H54 (cell line): Measurements from ENCODE around the gene PTGES2.

Experiments
- DNase-seq: peaks from one replicate; pipeline ENCODE4 v3.0.0; 2011; ENCODE audit warnings: low spot score, mixed read lengths; ENCODE audit not compliant: insufficient read length
- FAIRE-seq: peaks from 3 replicates; lab custom pipeline; 2011; peaks lifted over from hg19 to GRCh38; lab: Jason Lieb, UNC
- POLR2A ChIP-seq: IDR thresholded peaks from 2 replicates; pipeline ENCODE4 v1.6.1; 2011; ENCODE audit warnings: low read depth, mild to moderate bottlenecking, low read length

PTGES2 gene

DNA sequence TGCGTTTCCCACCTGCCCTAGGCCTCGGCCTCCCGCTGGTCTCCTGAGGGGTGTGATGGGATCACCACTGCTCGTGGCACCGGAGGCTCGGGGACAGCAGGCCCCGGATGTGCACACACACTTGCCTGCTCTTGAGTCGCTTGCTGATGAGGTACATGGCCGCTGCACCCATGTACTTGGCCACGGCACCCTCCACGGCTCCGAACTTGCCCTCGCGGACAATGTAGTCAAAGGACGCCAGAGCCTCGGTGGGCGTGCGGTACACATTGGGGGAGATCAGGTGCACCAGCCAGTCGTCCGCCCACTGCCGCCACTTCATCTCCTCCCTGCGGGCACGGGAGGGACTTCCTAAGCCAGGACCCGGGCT is 4.7 kb downstream of the PTGES2 start:
- FAIRE-seq (no peak), DNase-seq (no peak)
- TF ChIP-seq POLR2A: no peak

DNA sequence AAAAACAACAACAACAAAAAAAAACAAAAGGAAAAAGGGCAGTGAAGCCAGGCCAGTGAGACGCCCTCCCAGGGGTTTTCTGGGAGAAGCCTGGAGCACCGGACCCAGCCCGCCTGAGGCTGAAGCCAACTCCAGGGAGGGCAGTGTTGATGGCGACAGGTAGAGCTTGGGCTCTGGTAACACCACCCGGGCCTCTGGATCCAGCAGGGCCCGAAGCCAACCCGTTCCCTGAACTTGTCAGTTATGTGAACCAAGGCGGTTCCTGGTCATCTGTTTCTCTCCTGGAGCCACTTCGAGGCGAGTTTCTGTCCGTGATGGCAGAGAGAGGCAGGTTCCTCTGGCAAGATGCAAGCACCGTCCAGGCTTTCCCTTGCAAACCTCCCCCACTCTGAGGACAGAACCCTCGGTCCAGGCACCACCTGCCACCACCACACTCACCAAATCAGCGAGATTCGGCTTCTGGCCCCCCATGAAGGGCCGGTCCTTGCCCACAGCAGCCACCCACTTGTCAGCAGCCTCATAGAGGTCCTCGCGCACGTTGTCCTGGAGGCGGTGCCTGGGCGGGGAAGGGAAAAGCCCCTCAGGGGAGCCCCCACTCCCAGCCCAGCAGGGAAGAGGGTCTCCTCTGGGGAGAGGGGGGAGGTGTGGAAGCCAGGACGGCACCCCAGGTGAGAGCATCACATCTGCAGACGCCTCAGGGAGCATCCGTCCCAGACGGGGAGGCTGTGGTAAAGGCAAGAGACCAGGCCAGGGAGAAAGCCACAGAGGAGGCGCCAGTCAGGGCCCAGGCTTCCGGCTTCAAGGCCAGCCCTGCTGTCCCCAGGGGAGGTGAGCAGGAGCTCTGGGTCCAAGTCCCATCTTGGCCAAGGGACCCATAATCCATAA is 5.4 kb downstream of the PTGES2 start:
- TF ChIP-seq POLR2A: no peak

DNA sequence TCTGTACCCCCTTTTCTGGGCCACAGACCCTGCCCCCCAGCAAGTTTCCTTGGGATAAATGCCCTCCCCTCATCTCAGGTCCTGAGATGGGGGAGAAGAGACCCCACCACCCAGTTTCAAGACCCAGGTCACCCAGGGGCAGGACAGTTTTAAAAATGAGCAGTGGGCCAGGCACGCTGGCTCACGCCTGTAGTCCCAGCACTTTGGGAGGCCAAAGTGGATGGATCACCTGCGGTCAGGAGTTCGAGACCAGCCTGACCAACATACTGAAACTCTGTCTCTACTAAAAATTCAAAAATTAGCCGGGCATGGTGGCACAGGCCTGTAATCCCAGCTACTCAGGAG is 6.1 kb downstream of the PTGES2 start:
- FAIRE-seq: no peak
- no peak for DNase-seq
- TF ChIP-seq POLR2A: no peak

More for the DNA sequence above, 5.4 kb downstream of the PTGES2 start:
- FAIRE-seq: no peak
- no peak for DNase-seq

DNA sequence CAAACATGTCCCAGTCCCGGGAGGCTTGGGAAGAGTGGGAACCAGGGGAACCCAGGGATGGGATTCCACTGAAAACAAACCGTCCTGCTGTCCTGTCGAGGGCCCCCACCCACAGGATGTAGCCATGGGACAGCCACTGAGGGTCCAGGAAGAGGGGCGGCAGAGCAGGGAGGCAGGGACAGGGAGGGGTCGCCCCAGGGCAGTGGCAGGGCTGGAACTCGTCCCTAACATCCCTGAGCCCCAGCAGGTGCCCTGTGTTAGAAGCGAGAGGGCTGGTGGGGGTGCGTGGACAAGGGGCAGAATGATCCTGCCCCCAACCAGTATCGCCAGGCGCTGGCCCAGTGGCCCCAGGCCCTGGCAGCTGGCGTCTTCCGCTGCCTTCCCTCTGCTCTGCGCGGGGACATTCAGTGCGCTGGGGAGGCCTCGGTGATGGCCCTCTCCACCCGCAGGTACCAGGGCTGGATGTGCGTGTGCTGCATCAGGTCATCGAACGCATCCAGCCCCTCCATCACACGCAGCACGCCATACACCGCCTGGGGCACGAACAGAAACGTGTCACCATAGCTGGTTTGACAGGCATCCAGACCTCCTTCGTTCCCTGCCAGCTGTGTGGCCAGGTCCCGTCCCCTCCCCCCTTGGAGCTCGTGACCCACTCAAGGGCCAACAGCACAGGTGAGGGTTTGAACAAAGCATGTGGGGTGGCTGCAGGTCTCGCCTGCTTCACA is 6.6 kb downstream of the PTGES2 start:
- DNase-seq (no peak), FAIRE-seq (no peak)
- no peak for TF ChIP-seq POLR2A

DNA sequence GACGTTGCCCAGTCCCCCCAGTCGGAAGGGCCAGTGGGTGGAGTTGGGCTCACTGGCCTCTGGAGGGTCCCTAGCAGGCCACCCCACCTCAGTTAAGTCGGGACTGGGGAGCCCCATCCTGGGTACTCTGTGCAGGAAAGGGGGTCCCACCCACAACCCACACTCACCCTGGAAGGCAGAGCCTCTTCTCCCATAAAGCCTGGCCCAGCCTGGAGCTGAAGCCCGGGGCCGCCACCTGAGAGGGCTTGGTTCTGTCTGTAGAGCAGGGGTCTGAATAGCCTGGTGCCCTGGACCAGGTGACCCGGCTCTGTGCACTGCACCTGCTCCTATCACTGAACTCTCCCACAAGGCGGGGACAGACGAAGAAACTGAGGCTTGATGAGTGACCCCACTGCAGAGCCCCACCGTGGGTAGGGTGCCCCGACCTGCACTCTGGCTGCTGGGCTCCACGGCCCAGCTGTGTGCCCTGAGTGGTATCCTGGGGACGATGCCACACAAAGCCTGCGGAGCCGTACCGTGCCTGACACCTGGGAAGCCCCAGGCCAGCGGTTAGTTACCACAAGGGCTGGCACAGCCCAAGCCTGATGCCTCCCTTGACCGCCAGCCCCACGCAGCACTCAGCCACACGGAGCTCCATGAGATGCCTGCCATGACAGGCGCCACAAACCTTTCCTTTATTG is 7.3 kb downstream of the PTGES2 start:
- TF ChIP-seq POLR2A: no peak
- DNase-seq: no peak
- FAIRE-seq: no peak

DNA sequence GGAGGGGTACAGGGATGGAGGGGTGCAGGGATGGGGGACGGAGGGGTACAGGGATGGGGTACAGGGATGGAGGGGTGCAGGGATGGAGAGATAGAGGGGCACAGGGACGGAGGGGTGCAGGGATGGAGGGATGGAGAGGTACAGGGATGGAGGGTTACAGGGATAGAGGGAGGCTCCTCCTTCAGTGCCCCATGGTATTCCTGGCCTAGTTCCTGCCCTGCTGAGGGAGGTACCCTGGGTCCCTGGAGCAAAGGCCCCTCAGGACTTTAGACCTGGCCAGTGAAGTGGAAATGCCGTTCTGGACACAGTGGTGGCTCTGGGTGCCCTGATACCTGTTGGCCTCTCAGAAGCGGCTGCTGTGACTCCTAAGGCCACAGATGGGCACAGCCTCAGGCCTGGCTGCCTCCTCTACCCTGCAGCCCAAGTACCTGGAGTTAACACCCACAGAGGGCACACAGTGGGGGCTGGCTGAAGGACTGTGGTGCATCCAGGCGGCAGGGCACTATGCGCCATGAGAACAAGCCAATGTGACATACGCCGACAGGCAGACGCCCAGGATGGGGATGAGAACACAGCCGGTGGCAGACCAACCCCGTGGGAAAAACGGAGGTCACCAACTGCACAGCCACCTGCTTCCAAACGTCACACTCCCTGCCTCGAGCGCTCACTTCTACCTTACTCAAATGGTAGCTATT is 8.4 kb downstream of the PTGES2 start:
- no peak for DNase-seq
- FAIRE-seq: no peak
- no peak for TF ChIP-seq POLR2A

DNA sequence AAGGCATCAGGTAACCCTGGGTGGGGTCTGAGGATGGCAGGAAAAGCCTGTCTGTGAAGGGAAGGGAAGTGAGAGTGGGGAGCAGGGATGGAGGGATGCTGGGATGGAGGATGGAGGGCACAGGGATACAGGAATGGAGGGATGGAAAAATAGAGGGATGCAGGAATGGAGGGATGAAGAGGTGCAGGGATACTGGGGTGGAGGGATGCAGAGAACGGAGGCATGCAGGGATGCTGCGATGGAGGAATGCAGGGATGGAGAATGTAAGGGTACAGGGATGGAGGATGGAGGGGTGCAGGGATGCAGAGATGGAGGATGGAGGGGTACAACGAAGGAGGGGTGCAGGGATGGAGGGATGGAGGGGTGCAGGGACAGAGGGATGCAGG is 9.1 kb downstream of the PTGES2 start:
- DNase-seq (no peak), FAIRE-seq (no peak)
- TF ChIP-seq POLR2A: no peak

DNA sequence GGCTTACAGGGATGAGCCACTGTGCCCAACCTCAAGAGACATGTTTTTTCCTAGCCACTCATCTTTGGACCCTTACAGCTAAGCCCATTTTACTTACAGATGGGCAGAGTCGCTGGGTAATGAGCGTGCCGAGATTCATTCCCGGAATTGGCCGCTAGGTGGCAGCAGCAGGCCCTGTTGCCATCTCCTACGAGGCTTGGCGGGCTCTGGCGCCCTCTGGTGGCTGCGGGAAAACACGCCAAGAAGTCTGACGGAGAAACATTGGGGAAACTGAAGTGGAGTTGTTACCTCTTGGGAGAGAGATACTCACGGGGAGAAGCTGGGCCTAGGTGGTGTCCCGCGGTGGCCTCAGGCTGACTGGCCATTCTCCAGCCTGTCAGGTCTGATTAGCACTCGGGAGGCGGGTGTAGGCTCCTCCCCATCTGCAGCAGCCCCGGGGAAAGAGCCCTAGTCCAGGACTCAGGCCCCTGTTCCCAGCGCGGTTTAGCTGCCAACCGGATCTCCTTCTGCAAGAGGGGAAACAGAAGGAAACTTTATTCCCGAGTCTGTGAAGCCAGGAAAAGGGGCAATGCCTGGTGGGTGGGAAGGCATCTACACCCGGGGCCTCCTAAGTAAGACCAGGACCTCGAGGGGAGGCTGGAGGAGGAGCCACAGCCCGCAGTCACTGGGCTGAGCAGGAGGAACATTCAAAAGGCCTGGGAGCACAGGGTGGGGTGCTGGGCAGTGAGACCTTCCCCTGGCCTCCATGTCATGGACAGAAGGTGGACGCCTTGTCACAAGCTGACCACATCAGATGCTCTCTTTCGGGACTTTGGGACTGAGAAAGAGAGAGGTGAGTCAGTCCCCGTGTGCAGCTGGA is 9.7 kb downstream of the PTGES2 start:
- DNase-seq (peak; percentile 92), FAIRE-seq (peak; percentile 89)
- no peak for TF ChIP-seq POLR2A

DNA sequence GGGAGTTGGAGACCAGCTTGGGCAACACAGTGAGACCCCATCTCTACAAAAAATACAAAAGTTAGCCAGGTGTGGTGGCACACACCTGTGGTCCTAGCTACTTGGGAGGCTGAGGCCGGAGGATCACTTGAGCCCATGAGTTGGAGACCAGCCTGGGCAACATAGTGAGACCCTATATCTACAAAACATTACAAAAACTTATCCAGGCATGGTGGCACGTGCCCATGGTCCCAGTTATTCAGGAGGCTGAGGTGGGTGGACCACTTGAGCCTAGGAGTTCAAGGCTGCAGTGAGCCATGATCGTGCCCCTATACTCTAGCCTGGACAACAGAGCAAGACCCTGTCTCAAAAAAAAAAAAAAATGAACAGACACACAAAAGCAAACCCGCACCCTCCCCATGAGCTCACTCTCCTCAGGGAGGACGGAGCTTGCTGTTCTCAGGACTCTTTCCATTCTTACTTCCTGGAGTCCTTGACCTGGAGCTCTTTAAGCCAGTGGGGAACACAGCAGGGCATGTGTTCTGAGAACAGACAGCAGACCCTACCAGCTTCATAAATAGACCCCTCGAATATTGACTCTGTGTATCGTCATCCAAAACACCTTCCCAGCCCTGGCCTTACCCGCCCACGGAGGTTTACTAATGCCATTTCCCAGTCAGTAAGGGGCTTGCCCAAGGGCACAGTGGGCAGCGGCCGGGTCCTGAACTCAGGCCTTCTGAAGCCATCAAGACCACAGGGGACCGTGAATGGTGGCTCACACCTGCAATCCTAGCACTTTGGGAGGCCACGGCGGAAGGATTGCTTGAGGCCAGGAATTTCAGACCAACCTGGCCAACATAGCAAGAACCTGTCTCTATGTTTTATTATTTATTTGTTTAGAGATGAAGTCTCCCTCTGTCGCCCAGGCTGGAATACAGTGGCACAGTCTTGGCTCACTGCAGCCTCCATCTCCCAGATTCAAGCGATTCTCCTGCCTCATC is 11.1 kb downstream of the PTGES2 start:
- FAIRE-seq: no peak
- DNase-seq: no peak
- no peak for TF ChIP-seq POLR2A

DNA sequence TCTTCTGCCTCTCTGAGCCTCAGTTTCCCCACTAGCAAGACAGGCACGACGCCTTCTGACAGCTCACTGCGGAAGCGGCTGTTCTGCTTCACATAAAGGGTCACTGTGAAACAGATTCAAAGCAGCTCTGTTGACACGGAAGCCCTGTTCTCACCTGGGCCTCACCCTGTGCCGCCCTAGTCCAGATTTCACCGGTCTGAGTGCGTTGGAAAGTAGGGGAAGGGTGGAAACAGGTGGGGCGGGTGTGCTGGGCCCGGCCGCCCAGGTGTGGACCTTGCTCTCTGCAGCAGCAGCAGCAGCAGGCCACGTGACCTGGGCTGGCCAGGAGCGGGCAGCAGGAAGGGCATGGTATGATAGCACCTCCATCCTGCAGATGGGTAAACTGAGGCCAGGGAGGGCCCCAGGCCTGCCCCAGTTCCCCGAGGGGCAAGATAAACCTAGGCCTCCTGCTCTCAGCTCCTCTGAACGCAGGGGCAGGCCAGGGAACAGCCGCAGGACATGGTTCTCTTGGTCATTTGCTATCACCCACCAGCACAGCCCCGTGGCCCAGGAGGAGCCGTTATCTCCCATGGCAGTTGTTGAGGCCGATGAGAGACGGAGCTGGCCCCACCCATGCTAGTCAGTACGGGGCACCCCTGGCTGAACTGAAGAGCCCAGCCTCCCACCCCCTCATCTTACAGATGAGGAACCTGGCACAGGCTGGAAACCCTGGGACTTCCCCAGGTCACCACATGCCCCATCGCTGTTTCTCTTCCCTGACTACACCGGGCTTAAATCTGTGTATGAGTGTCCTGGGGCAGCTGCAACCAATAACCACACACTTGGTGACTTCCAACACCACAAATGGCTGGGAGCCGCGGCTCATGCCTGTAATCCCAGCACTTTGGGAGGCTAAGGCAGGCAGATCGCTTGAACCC is 12.1 kb downstream of the PTGES2 start:
- DNase-seq (no peak), FAIRE-seq (no peak)
- TF ChIP-seq POLR2A: no peak
